Brain microvascular endothelial cell (primary cell): ENCODE data around the gene FNBP1L.

Experiments used
- DNase-seq: peaks from one replicate; pipeline ENCODE4 v3.0.0-alpha.2; 2020
- H3K27ac ChIP-seq: fragments of 250-450 bp; sonication (Bioruptor Pico); 2 replicates; pipeline ENCODE4 v1.5.1; 2020; ENCODE audit warnings: mild to moderate bottlenecking, moderate library complexity
- H3K27me3 ChIP-seq: fragments of 250-450 bp; sonication (Bioruptor Pico); replicated peaks from 2 replicates; pipeline ENCODE4 v1.5.1; 2020; ENCODE audit warnings: mild to moderate bottlenecking
- H3K36me3 ChIP-seq: fragments of 250-450 bp; sonication (Bioruptor Pico); replicated peaks from 2 replicates; pipeline ENCODE4 v1.5.1; 2020; ENCODE audit warnings: mild to moderate bottlenecking
- H3K4me3 ChIP-seq: 2 replicates; pipeline ENCODE4 v1.5.1; 2011; ENCODE audit warnings: low read depth, mild to moderate bottlenecking, control low read depth, low read length, moderate library complexity
- CTCF ChIP-seq: IDR thresholded peaks from 2 replicates; pipeline ENCODE4 v1.5.1; 2011; ENCODE audit warnings: low read depth, mild to moderate bottlenecking, moderate library complexity, low read length, control low read depth, inconsistent platforms; ENCODE audit errors: missing control alignments
- in situ Hi-C: cut with HindIII; loops from 2 replicates; pipeline ENCODE4 v1.10.0; 2017; ENCODE audit warnings: low sequenced_read_pairs, low pct_ligation_motif_present

FNBP1L gene

GRCh38 chr1:93519199-93519829 is 71.4 kb downstream of the FNBP1L start:
- no peaks in the 10 kb centered on the region for H3K27me3 ChIP-seq
- TF ChIP-seq CTCF, result no peak

DNA sequence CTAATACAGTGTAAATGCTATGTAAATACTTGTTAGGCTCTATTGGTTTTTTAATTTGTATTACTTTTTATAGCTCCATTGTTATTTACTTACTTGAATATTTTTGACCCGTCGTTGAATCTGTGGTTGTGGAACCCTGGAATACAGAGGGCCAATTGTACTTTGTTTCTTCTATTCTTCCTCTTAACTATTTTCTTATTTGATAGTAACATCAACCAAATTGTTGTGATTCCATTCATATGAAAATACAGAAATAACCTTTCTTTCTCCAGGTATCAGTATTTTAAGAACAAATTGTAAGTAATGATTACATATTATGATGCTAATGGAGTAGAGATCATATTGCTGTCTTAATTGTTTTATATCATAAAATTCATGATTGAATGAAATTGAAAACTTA is 73.7 kb downstream of the FNBP1L start:
- H3K27ac ChIP-seq, result no peak overlapping the region
- no peaks in the 10 kb centered on the region for H3K27me3 ChIP-seq
- DNase-seq, result no peak
- in situ Hi-C loops, result no loop called here
- TF ChIP-seq CTCF, result no peak
- H3K36me3 ChIP-seq, result no peaks in the 10 kb centered on the region
- no peak overlapping the region for H3K4me3 ChIP-seq

More at GRCh38 chr1:93519199-93519829, 71.4 kb downstream of the FNBP1L start:
- peak; percentile 9 for DNase-seq
- Histone ChIP-seq H3K27ac (no peak overlapping the region), H3K36me3 (no peaks in the 10 kb centered on the region), H3K4me3 (no peak overlapping the region)
- in situ Hi-C loops, result no loop called here

DNA sequence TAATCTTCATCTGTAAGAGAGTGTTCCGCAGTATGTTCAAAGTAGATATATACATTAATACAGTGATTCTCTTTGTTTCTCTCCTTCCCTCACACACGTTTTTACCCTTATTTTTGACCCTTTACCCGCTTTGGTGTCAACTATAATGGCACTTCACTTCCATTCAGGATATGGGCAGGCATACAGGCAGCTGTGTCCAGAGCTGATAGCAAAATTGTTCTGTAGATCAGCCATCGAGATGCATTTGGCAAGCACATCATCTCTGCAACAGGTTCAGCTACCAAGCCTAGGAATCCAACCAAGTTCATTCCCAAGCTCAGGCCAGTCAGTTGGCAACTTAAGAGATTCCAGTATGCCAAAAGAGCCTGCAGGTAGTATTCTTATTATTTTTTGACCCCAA is 74.8 kb downstream of the FNBP1L start:
- Histone ChIP-seq H3K27ac (no peak overlapping the region), H3K27me3 (no peaks in the 10 kb centered on the region), H3K4me3 (no peak overlapping the region), H3K36me3 (no peaks in the 10 kb centered on the region)
- DNase-seq, result no peak
- in situ Hi-C loops, result no loop called here
- TF ChIP-seq CTCF, result no peak

- in situ Hi-C loops, result no loop called here
- no peak for TF ChIP-seq CTCF
- Histone ChIP-seq H3K27ac (no peak overlapping the region), H3K36me3 (no peaks in the 10 kb centered on the region), H3K4me3 (no peak overlapping the region), H3K27me3 (no peaks in the 10 kb centered on the region)
- DNase-seq, result no peak
Observed at GRCh38 chr1:93525431-93525830, 77.5 kb downstream of the FNBP1L start.

DNA sequence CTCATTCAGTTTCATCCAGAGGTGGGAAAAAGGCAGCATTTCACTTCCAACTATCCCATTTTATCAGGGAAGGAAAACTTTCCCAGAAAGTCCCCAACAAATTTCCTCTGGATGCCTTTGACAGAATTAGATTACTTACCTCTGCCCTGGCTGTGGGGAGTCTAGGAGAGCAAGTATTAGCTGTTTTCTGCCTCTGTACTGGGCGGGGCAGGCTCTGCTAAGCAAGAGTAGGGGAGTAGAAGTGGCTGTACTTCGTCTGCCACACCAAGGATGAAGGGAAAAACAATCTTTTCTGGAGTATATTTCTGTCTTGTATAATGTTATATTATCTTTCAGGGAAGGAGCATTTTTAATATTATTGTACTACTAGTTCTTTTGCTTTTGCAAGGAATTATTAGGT is 78.5 kb downstream of the FNBP1L start:
- TF ChIP-seq CTCF, result no peak
- Histone ChIP-seq H3K27ac (no peak overlapping the region), H3K4me3 (no peak overlapping the region), H3K27me3 (no peaks in the 10 kb centered on the region), H3K36me3 (no peaks in the 10 kb centered on the region)
- no peak for DNase-seq
- in situ Hi-C loops, result no loop called here

GRCh38 chr1:93528412-93528811 is 80.5 kb downstream of the FNBP1L start:
- H3K4me3 ChIP-seq, result no peak overlapping the region
- in situ Hi-C loops, result no loop called here
- DNase-seq, result no peak
- no peak for TF ChIP-seq CTCF
- no peaks in the 10 kb centered on the region for H3K36me3 ChIP-seq
- no peaks in the 10 kb centered on the region for H3K27me3 ChIP-seq
- no peak overlapping the region for H3K27ac ChIP-seq
